ENCODE data around the gene RNASE7.
A peak's percentile ranks its signal among the peaks of the same experiment; 100 is the strongest.

The RNASE7 gene

DNA sequence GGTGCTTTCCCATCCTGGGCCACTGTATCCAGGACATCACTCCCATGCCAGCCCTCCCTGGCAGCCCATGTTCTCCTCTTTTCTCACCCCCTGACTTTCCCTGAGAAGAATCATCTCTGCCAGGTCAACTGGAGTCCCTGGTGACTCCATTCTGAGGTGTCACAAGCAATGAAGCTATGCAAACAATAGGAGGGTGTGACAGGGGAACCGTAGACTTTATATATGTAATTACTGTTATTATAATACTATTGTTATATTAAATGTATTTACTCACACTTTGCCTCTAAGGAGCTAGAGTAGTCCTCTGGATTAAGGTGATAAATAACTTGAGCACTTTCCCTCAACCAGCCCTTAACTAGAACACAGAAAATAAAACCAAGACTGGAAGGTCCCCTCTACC, 47.1 kb downstream of the RNASE7 start:
- no peak for DNase-seq

DNA sequence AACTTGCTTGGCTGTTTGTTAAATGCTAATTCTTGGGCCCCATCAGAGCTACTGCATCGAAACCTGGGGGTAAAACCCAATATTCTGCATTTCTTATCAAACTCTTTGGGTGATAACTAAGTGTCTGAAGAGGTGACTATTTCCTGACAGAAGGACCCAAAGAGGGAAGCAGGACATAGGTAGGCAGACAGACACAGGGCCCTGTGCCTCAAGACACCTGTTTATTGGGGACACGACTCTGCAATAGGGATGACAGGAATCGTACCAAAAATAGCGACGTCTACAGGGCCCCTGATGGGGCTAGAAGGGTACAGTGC, 47.7 kb downstream of the RNASE7 start:
- DNase-seq = no peak

GRCh38 chr14:21090194-21090939, 48.2 kb downstream of the RNASE7 start:
- no peak for DNase-seq

- no peak for DNase-seq
Observed at GRCh38 chr14:21090940-21091663, 48.9 kb downstream of the RNASE7 start.

GRCh38 chr14:21091821-21092272, 49.7 kb downstream of the RNASE7 start:
- no peak for DNase-seq

DNA sequence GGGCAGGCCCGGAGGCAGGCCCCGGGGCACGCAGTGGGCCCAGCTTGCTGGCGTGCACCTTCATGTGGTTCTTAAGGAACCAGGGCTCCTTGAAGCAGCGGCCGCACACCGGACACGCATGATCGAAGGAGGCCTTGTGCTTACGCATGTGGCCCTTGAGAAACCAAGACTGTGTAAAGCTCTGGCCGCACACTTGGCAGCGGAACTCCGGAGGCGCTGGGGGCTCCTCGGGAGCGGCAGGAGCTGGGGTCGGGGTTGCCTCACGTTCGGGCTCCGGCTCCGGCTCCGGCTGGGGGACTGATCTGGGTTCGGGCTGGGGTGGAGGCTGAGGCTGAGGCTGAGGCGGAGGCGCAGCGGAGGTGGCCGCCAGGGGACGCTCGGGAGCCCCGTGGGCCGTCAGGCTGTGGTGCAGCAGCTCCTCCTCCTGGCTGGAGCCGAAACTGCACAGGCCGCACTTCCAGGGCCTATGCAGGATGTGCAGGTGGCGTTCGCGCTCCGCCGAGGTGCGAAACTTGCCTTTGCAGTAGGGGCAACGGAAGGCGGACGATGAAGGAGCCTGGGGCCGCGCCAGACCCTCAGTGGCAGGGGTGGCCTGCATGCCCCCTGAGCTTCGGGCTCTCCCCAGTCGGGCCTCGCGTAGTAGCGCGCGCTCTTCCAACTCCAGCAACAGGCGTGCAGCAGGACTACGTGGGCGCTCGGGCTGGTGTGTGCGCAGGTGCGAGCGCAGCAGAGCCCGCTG, 50.3 kb downstream of the RNASE7 start:
- peak; percentile 63 for DNase-seq

DNA sequence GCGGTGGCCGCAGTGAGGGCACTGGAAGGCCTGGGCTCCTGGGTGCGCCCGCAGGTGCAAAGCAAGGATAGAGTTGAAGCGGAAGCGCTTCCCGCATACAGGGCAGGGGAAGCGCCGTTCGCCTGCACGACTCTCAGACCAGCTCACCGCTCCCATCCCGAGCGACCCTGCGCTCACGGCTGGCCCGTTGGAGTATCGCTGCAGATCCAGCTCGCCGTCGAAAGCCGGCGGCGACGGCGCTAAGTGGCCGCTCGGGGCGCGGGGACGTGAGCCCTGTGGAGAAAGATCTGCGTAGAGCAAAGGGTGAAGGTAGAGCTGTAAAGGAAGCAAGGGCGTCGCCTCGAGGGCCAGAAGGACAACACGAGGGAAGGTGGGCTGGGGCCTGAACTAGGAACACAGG, 50.9 kb downstream of the RNASE7 start:
- DNase-seq = no peak

All from NK-92 treated with Interleukin-12 subunit alpha and Interleukin-12 subunit beta, amount 100 ng/mL, for 24 hours (cell line).